RWPE1 (cell line): ENCODE results near the gene TMEM214.

Experiments
- CTCF ChIA-PET: fragments of 350-600 bp; sonication (Branson Sonifier 250); formaldehyde crosslinking; extraction: SDS; loops from one replicate; lab custom pipeline; 2021; lab: Yijun Ruan, JAX
- POLR2A ChIA-PET: fragments of 400-600 bp; formaldehyde crosslinking; extraction: SDS; loops from one replicate; lab custom pipeline; 2020; ENCODE audit warnings: antibody characterized with exemption; ENCODE audit not compliant: low non-redundant PET; lab: Yijun Ruan, JAX
- DNase-seq: peaks from one replicate; pipeline ENCODE4 v3.0.0; 2012; ENCODE audit warnings: low spot score
- H3K27ac ChIP-seq: fragments of 450-650 bp; 2 replicates; pipeline ENCODE4 v1.5.1; 2017
- TF ChIP-seq, protein P1 (sequence below): fragments of 450-650 bp; conservative IDR thresholded peaks from 2 replicates; pipeline ENCODE4 v1.5.1; 2017; ENCODE audit warnings: low read depth, mild to moderate bottlenecking

The TMEM214 gene

DNA sequence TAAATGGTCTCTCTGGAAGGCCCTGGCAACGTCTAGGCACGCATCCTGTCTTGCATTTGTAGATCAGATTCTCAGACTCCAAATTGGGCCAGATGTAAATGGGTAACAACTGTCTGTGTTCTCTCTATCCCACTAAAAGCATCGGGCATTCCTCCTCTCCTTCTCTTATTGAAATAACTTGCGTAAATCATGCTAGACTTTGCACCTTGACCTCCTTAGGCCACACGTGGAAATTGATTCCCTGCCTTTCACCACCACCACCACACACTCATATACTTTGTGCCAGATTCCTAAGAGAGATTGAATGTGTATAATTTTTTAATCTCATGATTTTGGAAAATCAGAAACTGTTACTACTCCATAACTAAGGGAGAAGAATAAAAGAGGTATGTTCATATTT lies 41.0 kb upstream of the TMEM214 start:
- H3K27ac ChIP-seq, result no peak overlapping the region
- TF ChIP-seq, protein P1, sequence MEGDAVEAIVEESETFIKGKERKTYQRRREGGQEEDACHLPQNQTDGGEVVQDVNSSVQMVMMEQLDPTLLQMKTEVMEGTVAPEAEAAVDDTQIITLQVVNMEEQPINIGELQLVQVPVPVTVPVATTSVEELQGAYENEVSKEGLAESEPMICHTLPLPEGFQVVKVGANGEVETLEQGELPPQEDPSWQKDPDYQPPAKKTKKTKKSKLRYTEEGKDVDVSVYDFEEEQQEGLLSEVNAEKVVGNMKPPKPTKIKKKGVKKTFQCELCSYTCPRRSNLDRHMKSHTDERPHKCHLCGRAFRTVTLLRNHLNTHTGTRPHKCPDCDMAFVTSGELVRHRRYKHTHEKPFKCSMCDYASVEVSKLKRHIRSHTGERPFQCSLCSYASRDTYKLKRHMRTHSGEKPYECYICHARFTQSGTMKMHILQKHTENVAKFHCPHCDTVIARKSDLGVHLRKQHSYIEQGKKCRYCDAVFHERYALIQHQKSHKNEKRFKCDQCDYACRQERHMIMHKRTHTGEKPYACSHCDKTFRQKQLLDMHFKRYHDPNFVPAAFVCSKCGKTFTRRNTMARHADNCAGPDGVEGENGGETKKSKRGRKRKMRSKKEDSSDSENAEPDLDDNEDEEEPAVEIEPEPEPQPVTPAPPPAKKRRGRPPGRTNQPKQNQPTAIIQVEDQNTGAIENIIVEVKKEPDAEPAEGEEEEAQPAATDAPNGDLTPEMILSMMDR, result no peak
- DNase-seq, result no peak
- ChIA-PET POLR2A (no interaction called here), CTCF (interaction anchor here (0.6 kb wide), 1 partner anchor 25 kb away, joined by 3 read pairs; no protein-coding TSS in a partner anchor)

DNA sequence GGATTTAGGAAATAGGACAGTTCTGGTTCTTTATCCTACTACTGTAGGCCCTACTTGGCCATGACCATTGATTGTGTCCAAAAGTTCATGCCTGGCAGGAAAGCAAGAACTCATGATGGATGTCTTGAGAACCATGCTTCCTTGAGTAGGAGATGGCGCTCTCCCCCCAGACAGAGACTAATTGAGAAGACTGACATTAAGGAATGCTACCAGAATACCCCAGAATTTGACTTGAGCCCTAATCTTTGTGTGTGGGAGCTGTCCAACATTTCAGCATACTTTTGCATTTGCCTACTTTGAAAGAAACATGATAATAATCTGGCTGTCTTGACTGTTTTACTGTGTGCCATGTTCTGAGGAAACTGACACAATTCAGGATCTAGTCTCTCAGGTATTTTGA lies 39.0 kb upstream of the TMEM214 start:
- DNase-seq, result no peak
- TF ChIP-seq, protein P1, result no peak
- CTCF ChIA-PET, result no interaction called here
- POLR2A ChIA-PET, result no interaction called here
- no peak overlapping the region for H3K27ac ChIP-seq

DNA sequence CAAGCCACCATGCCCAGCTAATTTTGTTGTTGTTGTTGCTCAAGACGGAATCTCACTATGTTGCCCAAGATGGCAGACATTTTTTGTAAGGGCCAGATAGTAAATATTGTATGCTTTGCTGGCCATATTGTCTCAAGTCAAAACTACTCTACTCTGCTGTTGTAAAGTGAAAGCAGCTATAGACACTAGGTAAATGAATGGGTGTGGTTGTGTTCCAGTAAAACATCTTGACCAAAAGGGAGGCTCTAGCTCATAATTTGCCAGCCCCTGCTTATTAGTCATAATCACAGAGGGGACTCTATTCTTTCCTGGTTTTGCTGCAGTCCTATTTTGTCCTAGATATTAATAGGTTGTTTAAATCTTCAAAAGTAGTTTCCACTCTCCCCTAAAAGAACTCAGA lies 37.8 kb upstream of the TMEM214 start:
- TF ChIP-seq, protein P1, result no peak
- no peak overlapping the region for H3K27ac ChIP-seq
- POLR2A ChIA-PET, result no interaction called here
- no peak for DNase-seq
- CTCF ChIA-PET, result no interaction called here

DNA sequence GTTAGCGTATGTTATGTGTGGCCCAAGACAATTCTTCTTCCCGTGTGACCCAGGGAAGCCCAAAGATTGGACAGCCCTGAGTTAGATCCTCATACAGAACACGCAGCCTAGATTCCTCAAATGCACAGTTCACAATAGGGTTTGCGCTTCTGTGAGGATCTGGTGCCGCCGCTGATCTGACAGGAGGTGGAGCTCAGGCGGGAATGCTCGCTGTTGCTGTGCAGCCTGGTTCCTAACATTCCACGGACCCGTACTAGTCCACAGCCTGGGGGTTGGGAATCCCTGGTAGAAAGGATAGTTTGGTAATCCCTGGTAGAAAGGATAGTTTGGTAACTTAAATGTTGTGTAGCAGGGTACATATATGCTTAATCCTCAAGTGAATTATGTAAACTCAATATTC lies 35.4 kb upstream of the TMEM214 start:
- TF ChIP-seq, protein P1, result no peak
- no peak overlapping the region for H3K27ac ChIP-seq
- CTCF ChIA-PET, result interaction anchor here (2.2 kb wide), 1 partner anchor 19 kb away, joined by 8 read pairs; no protein-coding TSS in a partner anchor
- POLR2A ChIA-PET, result no interaction called here
- DNase-seq, result no peak

DNA sequence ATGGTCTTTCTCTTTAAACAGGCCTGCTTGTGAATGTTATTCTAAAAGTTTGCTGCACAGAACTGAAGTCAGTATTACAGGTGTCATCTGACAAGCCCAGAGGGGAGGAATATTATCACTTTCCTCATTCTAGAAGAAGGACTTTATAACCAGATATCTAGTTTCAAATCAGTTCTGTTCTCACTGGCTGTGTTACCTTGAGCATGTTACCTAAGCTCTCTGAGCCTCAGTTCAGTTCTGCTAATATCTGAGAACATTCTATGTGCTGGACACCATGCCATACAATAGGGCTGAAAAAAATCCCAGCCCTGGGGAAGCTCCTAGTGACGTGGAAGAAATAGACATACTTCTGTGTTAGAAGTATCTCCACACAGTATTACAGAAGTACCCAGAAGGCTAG lies 34.4 kb upstream of the TMEM214 start:
- H3K27ac ChIP-seq, result no peak overlapping the region
- DNase-seq, result no peak
- CTCF ChIA-PET, result interaction anchor here (2.2 kb wide), 1 partner anchor 19 kb away, joined by 8 read pairs; no protein-coding TSS in a partner anchor
- TF ChIP-seq, protein P1, result no peak
- POLR2A ChIA-PET, result no interaction called here

DNA sequence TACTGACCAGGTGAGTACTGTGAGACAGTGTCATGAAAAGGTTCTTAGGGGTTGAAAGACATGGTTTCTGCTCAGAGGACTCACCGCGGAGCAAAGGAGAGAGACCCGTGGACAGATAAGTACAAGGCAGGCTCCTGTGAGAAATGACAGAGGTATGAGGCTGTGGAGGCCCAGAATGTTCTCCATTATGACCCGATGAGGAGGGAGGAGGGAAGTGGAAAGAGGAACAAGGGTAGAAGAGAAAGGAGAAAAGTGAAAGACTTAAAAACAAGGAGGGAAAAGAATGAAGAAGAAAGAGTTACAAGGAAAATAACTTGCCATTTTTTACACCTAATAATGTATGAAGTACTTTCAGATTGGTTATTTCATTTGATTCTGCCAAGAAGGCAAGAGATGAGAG lies 32.5 kb upstream of the TMEM214 start:
- POLR2A ChIA-PET, result no interaction called here
- TF ChIP-seq, protein P1, result no peak
- DNase-seq, result no peak
- CTCF ChIA-PET, result no interaction called here
- no peak overlapping the region for H3K27ac ChIP-seq
